Activated CD8-positive, alpha-beta memory T cell treated with anti-CD3 and anti-CD28 coated beads for 24 hours (primary cell): ENCODE results near the gene CRYBB1.
A peak's percentile ranks its signal among the peaks of the same experiment; 100 is the strongest.

Source experiments
- DNase-seq: peaks from one replicate; pipeline ENCODE4 v3.0.0-alpha.2; 2020

CRYBB1 gene

GRCh38 chr22:26602127-26602526 is 15.7 kb downstream of the CRYBB1 start:
- no peak for DNase-seq

GRCh38 chr22:26601726-26602125 is 16.1 kb downstream of the CRYBB1 start:
- no peak for DNase-seq

GRCh38 chr22:26599505-26599904 is 18.3 kb downstream of the CRYBB1 start:
- no peak for DNase-seq

GRCh38 chr22:26597480-26597879 is 20.3 kb downstream of the CRYBB1 start:
- DNase-seq, result no peak

GRCh38 chr22:26597026-26597425 is 20.8 kb downstream of the CRYBB1 start:
- DNase-seq, result no peak

GRCh38 chr22:26593763-26594162 is 24.1 kb downstream of the CRYBB1 start:
- no peak for DNase-seq

GRCh38 chr22:26592421-26592891 is 25.4 kb downstream of the CRYBB1 start:
- peak; percentile 71 for DNase-seq

- DNase-seq, result peak; percentile 92
Measured at GRCh38 chr22:26589845-26590736, 27.7 kb downstream of the CRYBB1 start, which contains the start of gene TPST2. Gene TPST2 (minus strand): TSS chr22:26590132. CDS start chr22:26541630, 48,502 bp downstream.

GRCh38 chr22:26589367-26589844 is 28.4 kb downstream of the CRYBB1 start:
- DNase-seq, result peak; percentile 78

GRCh38 chr22:26588729-26589366 is 29.0 kb downstream of the CRYBB1 start:
- no peak for DNase-seq

- no peak for DNase-seq
Measured at GRCh38 chr22:26587991-26588613, 29.7 kb downstream of the CRYBB1 start.

GRCh38 chr22:26586556-26587325 is 31.1 kb downstream of the CRYBB1 start:
- no peak for DNase-seq

GRCh38 chr22:26585104-26585790 is 32.6 kb downstream of the CRYBB1 start:
- no peak for DNase-seq

GRCh38 chr22:26584010-26584409 is 33.8 kb downstream of the CRYBB1 start:
- no peak for DNase-seq

- DNase-seq, result no peak
Measured at GRCh38 chr22:26581633-26582168, 36.1 kb downstream of the CRYBB1 start.

GRCh38 chr22:26581026-26581425 is 36.8 kb downstream of the CRYBB1 start:
- DNase-seq, result no peak

- DNase-seq, result no peak
Measured at GRCh38 chr22:26580240-26580962, 37.4 kb downstream of the CRYBB1 start.

- DNase-seq, result peak; percentile 78
Measured at GRCh38 chr22:26579331-26579886, 38.4 kb downstream of the CRYBB1 start.

GRCh38 chr22:26577081-26577480 is 40.7 kb downstream of the CRYBB1 start:
- DNase-seq, result no peak

- DNase-seq, result no peak
Measured at GRCh38 chr22:26576026-26576680, 41.7 kb downstream of the CRYBB1 start.
